Fibroblast of mammary gland (primary cell): ENCODE data around the gene GNG4.
"Not testable (repeated sequence)": the region's sequence is repeated elsewhere in the genome, so short reads cannot be mapped to it uniquely, and the experiment has no call there.

ENCODE experiments used
- DNase-seq: peaks from one replicate; pipeline ENCODE4 v3.0.0-alpha.2; 2010; ENCODE audit warnings: low read depth
- H3K4me3 ChIP-seq: 2 replicates; pipeline ENCODE4 v1.5.1; 2011; ENCODE audit warnings: low read depth, mild to moderate bottlenecking, low read length, moderate library complexity; ENCODE audit not compliant: control insufficient read depth
- TF ChIP-seq, protein P1 (sequence below): conservative IDR thresholded peaks from 2 replicates; pipeline ENCODE4 v1.5.1; 2011; ENCODE audit warnings: low read depth, low read length, inconsistent platforms; ENCODE audit not compliant: control insufficient read depth, insufficient read depth

The GNG4 gene

DNA sequence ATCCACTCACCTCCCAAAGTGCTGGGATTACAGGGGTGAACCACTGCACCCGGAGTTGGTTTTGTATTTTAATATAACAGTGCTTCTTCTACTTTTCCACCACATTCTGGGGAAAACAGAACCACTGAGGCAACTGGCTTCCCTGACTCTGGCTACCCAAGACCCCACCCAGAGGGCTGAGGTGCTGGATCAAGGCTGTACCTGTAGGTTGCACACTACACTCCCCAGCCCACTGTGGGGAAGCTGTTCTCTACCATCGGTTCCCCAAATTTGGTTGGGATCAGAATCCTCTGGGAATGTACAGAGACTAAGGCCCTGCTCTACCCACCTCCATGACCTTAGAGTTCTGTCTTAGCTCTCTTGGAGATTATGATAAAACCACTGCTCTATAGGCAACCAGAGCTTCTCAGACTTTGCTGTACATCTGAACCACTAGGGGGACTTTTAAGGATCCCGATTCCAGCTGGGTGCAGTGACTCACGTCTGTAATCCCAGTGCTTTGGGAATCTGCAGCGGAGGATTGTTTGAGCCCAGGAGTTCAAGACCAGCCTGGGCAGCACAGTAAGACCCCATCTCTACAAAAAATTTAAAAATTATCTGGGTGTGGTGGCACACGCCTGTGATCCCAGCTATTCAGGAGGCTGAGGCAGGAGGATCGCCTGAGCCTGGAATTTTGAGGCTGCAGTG lies 51.6 kb downstream of the GNG4 start:
- peak; percentile 75 for DNase-seq
- TF ChIP-seq, protein P1, sequence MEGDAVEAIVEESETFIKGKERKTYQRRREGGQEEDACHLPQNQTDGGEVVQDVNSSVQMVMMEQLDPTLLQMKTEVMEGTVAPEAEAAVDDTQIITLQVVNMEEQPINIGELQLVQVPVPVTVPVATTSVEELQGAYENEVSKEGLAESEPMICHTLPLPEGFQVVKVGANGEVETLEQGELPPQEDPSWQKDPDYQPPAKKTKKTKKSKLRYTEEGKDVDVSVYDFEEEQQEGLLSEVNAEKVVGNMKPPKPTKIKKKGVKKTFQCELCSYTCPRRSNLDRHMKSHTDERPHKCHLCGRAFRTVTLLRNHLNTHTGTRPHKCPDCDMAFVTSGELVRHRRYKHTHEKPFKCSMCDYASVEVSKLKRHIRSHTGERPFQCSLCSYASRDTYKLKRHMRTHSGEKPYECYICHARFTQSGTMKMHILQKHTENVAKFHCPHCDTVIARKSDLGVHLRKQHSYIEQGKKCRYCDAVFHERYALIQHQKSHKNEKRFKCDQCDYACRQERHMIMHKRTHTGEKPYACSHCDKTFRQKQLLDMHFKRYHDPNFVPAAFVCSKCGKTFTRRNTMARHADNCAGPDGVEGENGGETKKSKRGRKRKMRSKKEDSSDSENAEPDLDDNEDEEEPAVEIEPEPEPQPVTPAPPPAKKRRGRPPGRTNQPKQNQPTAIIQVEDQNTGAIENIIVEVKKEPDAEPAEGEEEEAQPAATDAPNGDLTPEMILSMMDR = peak; percentile 58
- no peak overlapping the region for H3K4me3 ChIP-seq

DNA sequence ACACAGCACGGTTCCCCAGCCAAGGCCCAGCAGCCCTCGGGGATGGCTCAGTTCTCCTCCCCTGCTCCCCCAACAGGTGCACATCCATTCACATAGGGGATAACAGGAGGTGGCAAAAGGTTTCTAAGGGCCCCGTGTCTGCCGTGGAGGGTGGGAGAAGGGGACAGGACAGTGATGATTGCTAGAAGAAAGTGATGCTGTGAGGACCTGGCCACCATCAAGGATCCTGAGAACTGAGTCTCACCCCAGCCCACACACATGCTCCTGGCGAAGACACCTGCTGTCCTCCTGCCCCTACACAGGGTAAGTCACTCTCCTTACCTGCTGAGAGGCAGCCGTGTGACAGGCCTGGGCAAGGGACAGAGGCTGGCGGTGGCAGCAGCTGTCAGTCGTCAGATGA lies 54.5 kb downstream of the GNG4 start:
- TF ChIP-seq, protein P1 = no peak
- DNase-seq = no peak
- no peak overlapping the region for H3K4me3 ChIP-seq

DNA sequence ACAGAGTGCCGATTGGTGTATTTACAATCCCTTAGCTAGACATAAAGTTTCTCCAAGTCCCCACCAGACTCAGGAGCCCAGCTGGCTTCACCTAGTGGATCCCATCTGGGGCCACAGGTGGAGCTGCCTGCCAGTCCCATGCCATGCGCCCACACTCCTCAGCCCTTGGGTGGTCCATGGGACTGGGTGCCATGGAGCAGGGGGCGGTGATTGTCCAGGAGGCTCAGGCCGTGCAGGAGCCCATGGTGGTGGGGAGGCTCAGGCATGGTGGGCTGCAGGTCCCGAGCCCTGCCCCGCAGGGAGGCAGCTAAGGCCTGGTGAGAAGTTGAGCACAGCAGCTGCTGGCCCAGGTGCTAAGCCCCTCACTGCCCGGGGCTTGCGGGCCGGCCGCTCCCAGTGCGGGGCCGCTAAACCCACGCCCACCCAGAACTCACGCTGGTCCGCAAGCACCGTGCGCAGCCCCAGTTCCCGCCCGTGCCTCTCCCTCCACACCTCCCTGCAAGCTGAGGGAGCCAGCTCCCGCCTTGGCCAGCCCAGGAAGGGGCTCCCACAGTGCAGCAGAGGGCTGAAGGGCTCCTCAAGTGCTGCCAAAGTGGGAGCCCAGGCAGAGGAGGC lies 55.2 kb downstream of the GNG4 start:
- DNase-seq = not testable (repeated sequence)

DNA sequence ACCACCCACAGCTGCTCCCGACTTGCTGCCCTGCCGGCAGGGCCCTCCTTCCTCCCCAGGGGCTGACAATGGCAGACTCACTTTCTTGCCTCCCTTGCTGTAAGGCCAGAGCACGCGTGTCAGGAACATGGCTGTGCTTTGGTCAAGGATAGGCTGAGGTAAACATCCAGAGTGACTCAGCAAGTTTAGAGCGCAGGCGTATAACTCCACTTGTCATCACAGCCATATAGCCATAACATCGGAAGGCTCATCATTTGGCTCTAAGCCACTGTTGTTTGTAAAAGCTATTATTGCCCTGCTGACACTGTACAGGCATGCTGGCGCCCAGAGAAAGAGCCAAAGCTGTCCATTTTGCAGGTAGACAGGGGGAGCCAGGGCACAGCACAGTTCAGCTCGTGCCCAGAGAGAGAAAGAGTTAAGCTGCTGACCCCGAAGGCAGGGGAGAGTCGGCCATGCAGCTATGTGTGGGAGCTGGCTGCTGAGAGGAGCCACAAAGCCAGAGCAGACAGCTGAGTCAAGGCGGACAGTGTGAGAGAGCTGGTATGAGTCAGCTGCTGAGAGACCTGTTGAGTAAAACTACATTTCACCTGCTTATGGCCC lies 60.6 kb downstream of the GNG4 start:
- TF ChIP-seq, protein P1 = no peak
- DNase-seq = peak; percentile 85

More for the DNA sequence above, 55.2 kb downstream of the GNG4 start:
- not testable (repeated sequence) for H3K4me3 ChIP-seq

DNA sequence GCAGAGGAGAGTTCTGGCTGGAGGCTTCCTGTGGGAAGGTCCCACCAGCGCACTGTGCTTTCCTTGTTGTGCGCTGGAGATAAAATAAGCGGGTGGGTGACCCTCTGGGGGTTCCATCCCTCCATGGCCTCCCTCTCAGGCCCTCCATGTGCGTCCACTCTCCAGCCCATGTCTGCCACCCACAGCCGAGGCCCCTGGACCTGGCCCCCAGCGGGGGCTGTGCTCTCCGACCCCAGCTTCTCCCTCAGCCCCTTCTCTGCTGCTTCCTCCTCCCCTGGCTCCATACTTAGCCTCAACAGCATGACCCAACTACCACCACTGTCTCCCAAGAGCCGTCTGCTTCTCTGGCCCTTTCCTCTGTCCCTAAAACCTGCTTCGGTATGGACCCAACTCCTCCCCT lies 61.4 kb downstream of the GNG4 start:
- H3K4me3 ChIP-seq = no peak overlapping the region
- TF ChIP-seq, protein P1 = no peak
- no peak for DNase-seq

More for the DNA sequence above, 60.6 kb downstream of the GNG4 start:
- no peak overlapping the region for H3K4me3 ChIP-seq

DNA sequence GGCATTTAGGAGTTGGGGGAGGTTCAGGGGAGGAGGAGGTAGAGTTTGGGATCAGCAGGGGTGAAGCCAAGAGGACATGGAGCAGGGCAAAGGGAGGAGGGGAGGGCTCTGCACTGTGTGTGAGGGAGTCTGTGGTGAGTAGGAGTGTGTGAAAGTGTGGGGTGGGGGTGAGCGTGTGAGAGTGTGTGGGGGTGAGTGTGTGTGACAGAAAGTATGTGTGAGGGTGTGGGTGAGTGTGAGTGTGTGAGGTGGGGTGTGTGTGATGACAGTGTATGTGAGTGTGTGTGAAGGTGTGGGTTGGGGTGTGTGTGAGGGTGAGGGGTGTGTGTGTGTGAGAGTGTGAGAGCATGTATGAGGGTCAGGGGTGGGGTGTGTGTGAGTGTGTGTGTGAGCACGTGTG lies 62.6 kb downstream of the GNG4 start:
- H3K4me3 ChIP-seq = no peak overlapping the region
- TF ChIP-seq, protein P1 = no peak

DNA sequence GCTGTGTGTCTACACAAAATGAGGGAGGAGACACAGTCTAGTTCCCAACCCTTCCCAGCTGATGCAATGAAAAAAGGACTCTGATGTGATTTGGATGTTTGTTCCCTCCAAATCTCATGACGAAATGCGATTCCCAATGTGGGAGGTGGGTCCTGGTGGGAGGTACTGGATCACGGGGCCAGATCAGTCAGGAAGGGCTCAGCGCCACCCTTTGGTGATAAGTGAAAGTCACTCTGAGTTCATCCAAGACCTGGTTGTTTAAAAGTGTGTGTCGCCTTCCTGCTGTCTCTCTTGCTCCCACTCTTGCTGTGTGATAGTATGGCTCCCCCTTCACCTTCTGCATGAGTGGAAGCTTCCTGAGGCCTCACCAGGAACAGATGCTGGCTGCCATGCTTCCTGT lies 63.2 kb downstream of the GNG4 start:
- DNase-seq = no peak
- no peak overlapping the region for H3K4me3 ChIP-seq
- TF ChIP-seq, protein P1 = no peak

More for the DNA sequence above, 62.6 kb downstream of the GNG4 start:
- no peak for DNase-seq
